Thyroid gland (tissue), 4 donors: ENCODE measurements around the gene PRRT1B. TPM values are rescaled to one million over a fixed set of nuclear protein-coding genes. Genes with fewer than 3 reads are reported as not detected.

Experiments
- DNase-seq, 2 donors: peaks; one replicate each; pipeline ENCODE4 v3.0.0-alpha.2; 2019
- H3K27ac ChIP-seq, 3 donors: fragments of 200-600 bp; sonication (generic); 1 replicate in 2 of 3; 2 replicates in 1 of 3; pipeline ENCODE4 v1.5.1; 2016 to 2019; ENCODE audit warnings: mild to moderate bottlenecking in 1 of 3, moderate library complexity in 1 of 3
- H3K27me3 ChIP-seq: fragments of 200-600 bp; sonication (generic); one replicate; pipeline ENCODE4 v1.5.1; 2019
- H3K36me3 ChIP-seq, 2 donors: fragments of 200-600 bp; sonication (generic); one replicate each; pipeline ENCODE4 v1.5.1; 2016 to 2019
- H3K4me1 ChIP-seq, 2 donors: fragments of 200-600 bp; sonication (generic); one replicate each; pipeline ENCODE4 v1.5.1; 2017 to 2019
- H3K4me3 ChIP-seq, 3 donors: fragments of 200-600 bp; sonication (generic); replicated peaks in 1 of 3; 1 replicate in 2 of 3; 2 replicates in 1 of 3; pipeline ENCODE4 v1.5.1; 2016; ENCODE audit warnings: mild to moderate bottlenecking in 1 of 3
- H3K9me3 ChIP-seq: fragments of 200-600 bp; sonication (generic); one replicate; pipeline ENCODE4 v1.5.1; 2017
- POLR2A ChIP-seq, 2 donors: fragments of 450-650 bp; IDR thresholded peaks; one replicate each; pipeline ENCODE4 v1.6.1; 2017; ENCODE audit warnings: antibody characterized with exemption in 2 of 2, mild to moderate bottlenecking in 2 of 2, moderate library complexity in 1 of 2
- WGBS, 2 donors: methylation state at CpG; one replicate each; pipeline ENCODE4 v1.1.5; 2017; 5-methylcytosine and 5-hydroxymethylcytosine counted together
- intact Hi-C: fragments of 100-400 bp; cut with DNase I; formaldehyde crosslinking; loops from one replicate; pipeline ENCODE4 v1.15.1; 2023
- total RNA-seq, 4 donors: library from RNA; depleted of rRNA; stranded (reverse); fragments of >200 nt; gene quantifications; one replicate each; pipeline ENCODE4 v1.2.3, GENCODE V29; 2016
- TF ChIP-seq, protein P1 (sequence below), 6 experiments: fragments of 200-600 bp in 3 of 6; fragments of 450-650 bp in 3 of 6; sonication (generic) in 3 of 6; IDR thresholded peaks; one replicate each; pipeline ENCODE4 v1.5.1; 2016 to 2019; ENCODE audit warnings: antibody characterized with exemption in 6 of 6, mild to moderate bottlenecking in 2 of 6, inconsistent platforms in 1 of 6, moderate library complexity in 1 of 6

The PRRT1B gene
- total RNA-seq, 4 donors from 2014 or later = not detected

DNA sequence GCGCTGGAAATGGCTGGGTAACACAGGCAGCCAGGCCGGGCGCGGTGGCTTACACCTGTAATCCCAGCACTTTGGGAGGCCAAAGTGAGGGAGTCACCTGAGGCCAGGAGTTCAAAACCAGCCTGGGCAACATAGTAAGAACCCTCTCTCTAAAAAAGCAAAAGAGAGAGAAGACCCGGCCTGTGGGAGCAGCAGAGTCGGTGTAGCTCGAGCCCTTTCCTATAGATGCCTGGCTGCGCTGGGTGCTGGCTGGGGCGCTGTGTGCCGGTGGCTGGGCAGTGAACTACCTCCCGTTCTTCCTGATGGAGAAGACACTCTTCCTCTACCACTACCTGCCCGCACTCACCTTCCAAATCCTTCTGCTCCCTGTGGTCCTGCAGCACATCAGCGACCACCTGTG lies 23.5 kb upstream of the PRRT1B start:
- no peak for DNase-seq
- Histone ChIP-seq H3K27ac (no peak overlapping the region), H3K4me3 (no peak overlapping the region), H3K4me1 (no peaks in the 10 kb centered on the region), H3K27me3 (no peaks in the 10 kb centered on the region), H3K36me3 (peaks cover 56 to 61% of the 10 kb centered on the region in 2 donors), H3K9me3 (no peaks in the 10 kb centered on the region)
- 95 to 98% methylated on average over 13 of the region's 13 CpGs for WGBS, 2 donors
- TF ChIP-seq, protein P1, sequence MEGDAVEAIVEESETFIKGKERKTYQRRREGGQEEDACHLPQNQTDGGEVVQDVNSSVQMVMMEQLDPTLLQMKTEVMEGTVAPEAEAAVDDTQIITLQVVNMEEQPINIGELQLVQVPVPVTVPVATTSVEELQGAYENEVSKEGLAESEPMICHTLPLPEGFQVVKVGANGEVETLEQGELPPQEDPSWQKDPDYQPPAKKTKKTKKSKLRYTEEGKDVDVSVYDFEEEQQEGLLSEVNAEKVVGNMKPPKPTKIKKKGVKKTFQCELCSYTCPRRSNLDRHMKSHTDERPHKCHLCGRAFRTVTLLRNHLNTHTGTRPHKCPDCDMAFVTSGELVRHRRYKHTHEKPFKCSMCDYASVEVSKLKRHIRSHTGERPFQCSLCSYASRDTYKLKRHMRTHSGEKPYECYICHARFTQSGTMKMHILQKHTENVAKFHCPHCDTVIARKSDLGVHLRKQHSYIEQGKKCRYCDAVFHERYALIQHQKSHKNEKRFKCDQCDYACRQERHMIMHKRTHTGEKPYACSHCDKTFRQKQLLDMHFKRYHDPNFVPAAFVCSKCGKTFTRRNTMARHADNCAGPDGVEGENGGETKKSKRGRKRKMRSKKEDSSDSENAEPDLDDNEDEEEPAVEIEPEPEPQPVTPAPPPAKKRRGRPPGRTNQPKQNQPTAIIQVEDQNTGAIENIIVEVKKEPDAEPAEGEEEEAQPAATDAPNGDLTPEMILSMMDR (IDR thresholded peaks at IDR 0.05) = no peak
- no peak for TF ChIP-seq POLR2A (IDR thresholded peaks at IDR 0.05)
- intact Hi-C loops = no loop called here

DNA sequence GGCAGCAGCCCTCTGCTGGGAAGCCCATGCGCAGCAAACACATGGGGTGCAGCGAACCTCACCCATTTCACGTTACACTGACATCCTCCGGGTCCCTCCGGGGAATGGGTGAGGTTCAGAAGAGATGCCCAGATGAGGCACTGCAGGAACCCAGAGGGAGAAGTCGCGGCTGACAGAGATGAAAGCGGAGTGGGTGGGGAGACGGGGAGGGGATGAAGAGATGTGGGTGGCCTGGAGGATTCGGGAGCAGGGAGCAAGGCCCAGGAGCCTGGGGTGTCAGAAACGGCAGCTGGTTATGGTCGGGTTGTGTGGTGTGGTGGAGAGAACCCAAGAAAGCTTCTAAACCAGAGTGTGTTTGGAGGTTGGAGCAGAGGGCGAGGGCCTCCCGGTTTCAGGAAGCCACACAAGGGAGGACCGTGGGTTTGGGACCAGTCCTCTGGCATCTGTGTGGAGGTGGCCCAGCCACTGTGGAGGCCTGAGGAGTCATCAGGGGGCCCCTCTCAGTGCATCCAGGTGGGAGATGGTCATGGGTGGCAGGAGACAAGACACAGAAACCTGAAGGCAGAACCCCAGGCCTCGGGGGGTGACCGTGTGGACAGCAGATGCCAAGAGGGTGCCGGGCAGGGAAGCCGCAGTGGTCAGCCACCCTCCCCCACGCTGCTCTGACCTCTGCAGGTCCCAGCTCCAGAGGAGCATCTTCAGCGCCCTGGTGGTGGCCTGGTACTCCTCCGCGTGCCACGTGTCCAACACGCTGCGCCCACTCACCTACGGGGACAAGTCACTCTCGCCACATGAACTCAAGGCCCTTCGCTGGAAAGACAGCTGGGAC lies 22.9 kb upstream of the PRRT1B start:
- H3K9me3 ChIP-seq = no peaks in the 10 kb centered on the region
- TF ChIP-seq, protein P1 (IDR thresholded peaks at IDR 0.05) = no peak
- TF ChIP-seq POLR2A (IDR thresholded peaks at IDR 0.05) = no peak
- no peak overlapping the region for H3K27ac ChIP-seq
- H3K36me3 ChIP-seq = peaks cover 58 to 60% of the 10 kb centered on the region in 2 donors
- no peak overlapping the region for H3K4me3 ChIP-seq
- no peak for DNase-seq
- WGBS, 2 donors = 92 to 94% methylated on average over 26 to 28 of the region's 29 CpGs
- intact Hi-C loops = no loop called here
- no peaks in the 10 kb centered on the region for H3K4me1 ChIP-seq
- no peaks in the 10 kb centered on the region for H3K27me3 ChIP-seq

DNA sequence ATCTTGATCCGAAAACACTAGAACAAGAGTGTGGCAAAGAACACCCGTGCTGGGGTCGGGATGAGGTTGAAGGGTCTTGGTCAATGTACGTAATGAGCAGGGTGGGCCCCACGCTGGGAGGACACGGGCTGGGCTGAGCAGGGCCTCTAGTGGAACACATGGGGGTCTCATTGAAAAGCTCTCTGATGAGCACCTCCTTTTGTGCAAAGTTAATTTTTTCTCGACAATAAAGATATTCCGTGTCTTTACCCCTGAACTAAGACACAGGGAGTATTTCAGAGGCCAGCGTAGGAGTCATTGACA lies 22.3 kb upstream of the PRRT1B start:
- 92 to 93% methylated on average over 9 of the region's 9 CpGs for WGBS, 2 donors
- intact Hi-C loops = no loop called here
- peaks cover 58 to 61% of the 10 kb centered on the region in 2 donors for H3K36me3 ChIP-seq
- H3K27ac ChIP-seq = no peak overlapping the region
- no peak for TF ChIP-seq POLR2A (IDR thresholded peaks at IDR 0.05)
- TF ChIP-seq, protein P1 (IDR thresholded peaks at IDR 0.05) = no peak
- no peaks in the 10 kb centered on the region for H3K27me3 ChIP-seq
- no peak overlapping the region for H3K4me3 ChIP-seq
- H3K9me3 ChIP-seq = no peaks in the 10 kb centered on the region
- H3K4me1 ChIP-seq = no peaks in the 10 kb centered on the region
- DNase-seq = no peak

DNA sequence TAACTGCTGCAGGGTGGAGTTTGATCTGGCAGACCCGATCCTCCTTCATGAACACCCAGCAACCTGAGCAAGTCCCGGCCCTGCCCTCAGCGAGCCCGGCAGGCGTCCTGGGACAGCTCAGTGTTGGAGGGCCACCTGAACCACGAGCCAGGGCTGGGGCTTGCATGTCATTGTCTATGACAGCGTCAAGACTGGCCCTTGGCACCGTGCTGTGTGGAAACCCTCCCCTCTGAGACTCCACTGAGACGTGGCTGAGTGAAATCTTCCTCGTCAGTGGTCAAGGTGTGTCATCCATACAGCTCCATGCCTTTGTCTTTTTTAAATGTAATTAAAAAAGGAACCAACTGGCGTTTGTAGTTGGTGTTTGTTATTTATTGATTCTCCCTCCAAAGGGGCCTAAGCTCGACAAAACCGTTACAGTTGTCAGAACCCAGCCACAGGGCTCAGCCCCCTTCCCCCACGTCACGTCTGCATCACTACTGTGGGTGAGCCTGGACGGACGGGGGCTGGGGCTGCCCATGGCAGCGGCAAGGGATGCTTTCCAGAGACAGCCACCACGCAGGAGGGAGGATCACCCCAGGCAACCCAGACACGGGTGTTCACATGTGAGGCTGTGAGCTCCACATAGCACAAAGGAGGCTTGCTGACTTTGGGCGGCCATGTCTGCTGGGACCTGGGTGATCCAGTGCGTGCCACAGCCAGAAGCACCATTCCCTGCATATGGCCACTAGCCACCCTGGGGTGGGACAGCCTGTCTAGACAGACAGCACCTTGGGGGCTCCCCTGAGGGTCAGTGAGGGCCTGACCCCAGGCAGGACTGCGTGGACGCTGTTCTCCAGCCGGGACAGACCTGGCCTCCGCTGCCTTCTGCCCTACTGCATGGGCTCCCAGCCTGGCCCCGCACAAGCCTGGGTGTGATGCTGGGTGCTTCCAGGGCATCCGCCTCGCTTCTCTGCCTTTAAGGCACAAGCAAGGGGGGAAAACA lies 21.6 kb upstream of the PRRT1B start:
- H3K4me3 ChIP-seq = no peak overlapping the region
- no peak for DNase-seq
- H3K27me3 ChIP-seq = no peaks in the 10 kb centered on the region
- 87 to 90% methylated on average over 25 to 26 of the region's 29 CpGs for WGBS, 2 donors
- intact Hi-C loops = no loop called here
- TF ChIP-seq, protein P1 (IDR thresholded peaks at IDR 0.05) = no peak
- TF ChIP-seq POLR2A (IDR thresholded peaks at IDR 0.05) = no peak
- H3K4me1 ChIP-seq = no peaks in the 10 kb centered on the region
- H3K9me3 ChIP-seq = no peaks in the 10 kb centered on the region
- H3K36me3 ChIP-seq = peaks cover 60 to 66% of the 10 kb centered on the region in 2 donors
- no peak overlapping the region for H3K27ac ChIP-seq
